Fibroblast of villous mesenchyme (primary cell): ENCODE measurements around the gene LSM3. TPM values are rescaled to one million over a fixed set of nuclear protein-coding genes. Genes with fewer than 3 reads are reported as not detected.
A peak's percentile ranks its signal among the peaks of the same experiment; 100 is the strongest.

Experiments
- DNase-seq: peaks from one replicate; pipeline ENCODE4 v3.0.0-alpha.2; 2010; ENCODE audit warnings: low read depth
- H3K4me3 ChIP-seq: 2 replicates; pipeline ENCODE4 v1.5.1; 2011; ENCODE audit warnings: low read depth, mild to moderate bottlenecking, low read length
- CTCF ChIP-seq: IDR thresholded peaks from 2 replicates; pipeline ENCODE4 v1.5.1; 2012; ENCODE audit warnings: low read depth, mild to moderate bottlenecking, low read length; ENCODE audit not compliant: insufficient read depth
- total RNA-seq: library from RNA; depleted of rRNA; stranded (reverse); fragments of >200 nt; gene quantifications from 2 replicates; pipeline ENCODE4 v1.2.3, GENCODE V29; 2012

The LSM3 gene
- 5.5 and 7.3 TPM in 2 replicates for total RNA-seq

GRCh38 chr3:14178247-14179113 is at the start of gene LSM3, which contains the start of gene XPC:
Gene LSM3 (plus strand): TSS chr3:14178817. CDS start chr3:14178861, 44 bp downstream.
Gene XPC (minus strand): TSS chr3:14178601. CDS start chr3:14178568, 33 bp downstream.
- no peak for TF ChIP-seq CTCF
- H3K4me3 ChIP-seq: peak within 1 kb of the TSS; percentile 83
- peak; percentile 100 for DNase-seq

GRCh38 chr3:14129296-14129695 is 49.3 kb upstream of the LSM3 start:
- no peak overlapping the region for H3K4me3 ChIP-seq
- DNase-seq: no peak
- TF ChIP-seq CTCF: no peak

GRCh38 chr3:14130230-14130629 is 48.4 kb upstream of the LSM3 start:
- TF ChIP-seq CTCF: no peak
- H3K4me3 ChIP-seq: no peak overlapping the region
- DNase-seq: no peak

DNA sequence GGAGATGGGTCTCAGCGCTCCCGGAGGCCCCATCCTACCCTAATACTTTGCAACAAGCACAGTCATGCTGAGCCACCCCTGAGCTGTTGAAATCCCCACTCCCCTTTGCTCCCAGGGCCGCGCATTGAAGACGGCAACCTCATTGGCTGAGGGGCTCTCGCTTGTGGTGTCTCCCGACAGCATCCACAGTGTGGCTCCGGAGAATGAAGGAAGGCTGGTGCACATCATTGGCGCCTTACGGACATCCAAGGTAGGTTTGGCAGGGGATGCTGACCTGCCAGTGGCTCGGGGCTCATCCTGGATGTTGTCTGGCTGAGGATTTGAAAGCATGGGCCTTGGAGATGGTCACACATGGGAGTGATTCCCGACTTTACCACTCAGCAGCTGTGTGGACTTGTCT is 47.9 kb upstream of the LSM3 start:
- TF ChIP-seq CTCF: no peak
- H3K4me3 ChIP-seq: no peak overlapping the region
- no peak for DNase-seq

GRCh38 chr3:14131134-14131533 is 47.5 kb upstream of the LSM3 start:
- no peak overlapping the region for H3K4me3 ChIP-seq
- no peak for TF ChIP-seq CTCF
- DNase-seq: no peak

DNA sequence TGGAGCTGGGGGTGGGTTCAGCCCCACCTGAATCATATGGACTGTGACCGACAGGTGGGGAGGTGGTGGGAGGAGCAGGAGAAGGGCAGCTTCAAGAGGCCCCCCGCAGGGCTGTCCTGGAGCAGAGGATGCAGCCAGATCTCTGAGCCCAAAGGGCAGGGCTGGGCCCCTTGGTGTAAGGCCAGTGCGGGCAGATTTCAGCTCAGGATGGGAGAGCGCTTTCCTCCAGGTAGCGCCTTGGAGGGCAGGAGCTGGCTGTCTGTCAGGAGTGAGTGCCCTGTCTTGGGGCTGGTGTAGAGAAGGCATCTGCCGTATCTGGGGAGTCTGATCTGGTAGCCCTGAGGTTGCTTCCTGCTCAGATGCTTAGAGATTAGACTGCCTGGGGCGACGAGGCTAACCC is 46.5 kb upstream of the LSM3 start:
- DNase-seq: no peak
- no peak for TF ChIP-seq CTCF
- no peak overlapping the region for H3K4me3 ChIP-seq

DNA sequence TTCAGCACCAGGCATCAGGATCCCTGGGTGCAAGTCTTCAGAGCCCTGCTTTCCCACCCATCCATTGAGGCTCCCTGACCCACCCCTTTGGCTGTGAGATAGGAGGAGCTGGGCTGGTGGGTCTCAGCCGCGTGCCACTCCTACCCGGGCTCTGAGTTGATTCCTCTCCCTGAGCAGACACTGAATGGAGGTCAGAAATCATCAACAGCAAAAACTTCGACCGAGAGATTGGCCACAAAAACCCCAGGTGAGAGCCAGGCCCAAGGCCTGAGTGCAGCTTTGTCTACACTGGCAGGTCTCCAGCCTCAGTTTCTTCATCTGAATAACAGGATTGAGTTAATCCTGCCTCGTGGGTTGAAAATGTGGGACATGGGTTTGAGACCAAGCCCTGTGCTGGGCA is 45.9 kb upstream of the LSM3 start:
- no peak for DNase-seq
- TF ChIP-seq CTCF: no peak
- no peak overlapping the region for H3K4me3 ChIP-seq
